ENCODE results near the gene PPAT. TPM values are rescaled to one million over a fixed set of nuclear protein-coding genes. Genes with fewer than 3 reads are reported as not detected.
A peak's percentile ranks its signal among the peaks of the same experiment; 100 is the strongest.
"Not testable (repeated sequence)": the region's sequence is repeated elsewhere in the genome, so short reads cannot be mapped to it uniquely, and the experiment has no call there.

The PPAT gene
- total RNA-seq, 1 donor = 18.4 TPM

- no peak for TF ChIP-seq CTCF (IDR thresholded peaks at IDR 0.05; ENCODE audit: insufficient read depth, low read length)
- no peak overlapping the region for H3K4me3 ChIP-seq (ENCODE audit: low read depth, low read length)
- no peak for DNase-seq (ENCODE audit: low read depth)
These were observed 24.7 kb upstream of the PPAT start for GRCh38 chr4:56460085-56460484.

DNA sequence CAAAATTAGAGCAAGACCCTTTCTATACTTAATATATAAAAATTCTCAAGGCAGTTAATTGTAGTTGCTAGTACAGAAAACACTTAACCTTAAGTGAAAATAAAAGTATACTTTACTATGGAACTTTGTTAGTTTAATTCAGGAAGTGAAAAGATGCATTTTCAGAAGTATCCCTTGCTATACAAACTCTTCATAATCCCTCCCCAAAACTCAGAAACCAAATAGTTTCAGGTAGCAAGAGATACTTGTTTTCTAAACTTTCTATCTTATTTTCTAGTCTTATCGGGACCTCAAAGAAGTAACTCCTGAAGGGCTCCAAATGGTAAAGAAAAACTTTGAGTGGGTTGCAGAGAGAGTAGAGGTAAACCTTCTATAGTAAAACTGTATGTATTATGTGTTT is 14.9 kb upstream of the PPAT start:
- DNase-seq (ENCODE audit: low read depth) = no peak
- no peak overlapping the region for H3K4me3 ChIP-seq (ENCODE audit: low read depth, low read length)
- no peak for TF ChIP-seq CTCF (IDR thresholded peaks at IDR 0.05; ENCODE audit: insufficient read depth, low read length)

- not testable (repeated sequence) for H3K4me3 ChIP-seq (ENCODE audit: low read depth, low read length); DNase-seq (ENCODE audit: low read depth)
These were observed 14.1 kb upstream of the PPAT start for GRCh38 chr4:56449475-56449874.

- peak; percentile 18 for DNase-seq (ENCODE audit: low read depth)
- H3K4me3 ChIP-seq (ENCODE audit: low read depth, low read length) = no peak overlapping the region
- TF ChIP-seq CTCF (IDR thresholded peaks at IDR 0.05; ENCODE audit: insufficient read depth, low read length) = no peak
These were observed 12.9 kb upstream of the PPAT start for GRCh38 chr4:56448301-56448700.

DNA sequence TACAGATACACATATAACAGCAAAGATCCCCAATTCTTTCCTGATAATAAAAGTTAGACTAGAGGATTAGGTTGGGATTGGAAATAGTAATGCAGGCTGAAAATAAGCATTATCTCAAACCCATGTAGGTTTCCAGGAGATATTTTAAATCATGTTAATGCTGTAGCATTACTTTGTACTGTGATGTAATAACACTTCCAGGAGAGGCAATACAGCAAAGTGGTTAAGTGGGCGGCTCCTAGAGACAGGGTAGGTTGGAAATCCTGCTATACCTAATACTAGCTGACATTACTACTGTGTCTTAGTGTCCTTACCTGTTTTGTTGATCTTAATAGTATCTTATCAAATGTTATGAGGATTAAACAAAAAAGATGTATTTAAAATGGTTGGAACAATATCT is 10.3 kb upstream of the PPAT start:
- TF ChIP-seq CTCF (IDR thresholded peaks at IDR 0.05; ENCODE audit: insufficient read depth, low read length) = no peak
- H3K4me3 ChIP-seq (ENCODE audit: low read depth, low read length) = no peak overlapping the region
- DNase-seq (ENCODE audit: low read depth) = no peak

GRCh38 chr4:56444719-56445118 is 9.3 kb upstream of the PPAT start:
- no peak overlapping the region for H3K4me3 ChIP-seq (ENCODE audit: low read depth, low read length)
- DNase-seq (ENCODE audit: low read depth) = no peak
- no peak for TF ChIP-seq CTCF (IDR thresholded peaks at IDR 0.05; ENCODE audit: insufficient read depth, low read length)

DNA sequence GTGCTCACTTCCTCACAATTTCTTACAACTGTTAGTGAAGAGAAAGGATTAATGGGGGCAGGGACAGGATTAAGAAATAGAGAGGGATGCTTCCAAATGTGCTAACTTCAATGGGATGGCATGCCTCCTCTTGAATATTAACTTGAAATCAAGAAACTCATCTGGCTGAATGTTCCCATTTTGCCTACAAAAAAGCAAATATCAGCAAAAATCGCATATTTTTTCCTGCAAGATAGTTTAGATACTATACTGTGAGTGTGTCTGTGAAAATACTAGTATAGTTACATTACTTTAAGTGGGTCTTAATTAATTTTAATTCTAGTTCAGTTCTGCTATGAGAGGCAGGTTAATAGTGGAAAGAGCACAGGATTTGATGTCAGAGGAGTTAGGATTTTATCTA is 5.6 kb upstream of the PPAT start:
- no peak for TF ChIP-seq CTCF (IDR thresholded peaks at IDR 0.05; ENCODE audit: insufficient read depth, low read length)

More for the DNA sequence above, 5.6 kb upstream of the PPAT start:
- H3K4me3 ChIP-seq (ENCODE audit: low read depth, low read length) = no peak overlapping the region
- DNase-seq (ENCODE audit: low read depth) = no peak
